ENCODE data around the gene CELSR1.

- TF ChIP-seq CTCF (IDR thresholded peaks at IDR 0.05) (no peak), POLR2A (IDR thresholded peaks at IDR 0.05) (no peak), POLR2AphosphoS5 (IDR thresholded peaks at IDR 0.05) (no peak), EP300 (IDR thresholded peaks at IDR 0.05) (no peak)
Measured at GRCh38 chr22:46376111-46376510, 161.3 kb downstream of the CELSR1 start.

Measured in sigmoid colon (tissue), 4 donors.